ENCODE measurements around the gene TTLL7. TPM values are rescaled to one million over a fixed set of nuclear protein-coding genes. Genes with fewer than 3 reads are reported as not detected.

The TTLL7 gene
- total and polyA plus RNA-seq, 7 donors = 0.92 to 34.9 (median 15.5) TPM

DNA sequence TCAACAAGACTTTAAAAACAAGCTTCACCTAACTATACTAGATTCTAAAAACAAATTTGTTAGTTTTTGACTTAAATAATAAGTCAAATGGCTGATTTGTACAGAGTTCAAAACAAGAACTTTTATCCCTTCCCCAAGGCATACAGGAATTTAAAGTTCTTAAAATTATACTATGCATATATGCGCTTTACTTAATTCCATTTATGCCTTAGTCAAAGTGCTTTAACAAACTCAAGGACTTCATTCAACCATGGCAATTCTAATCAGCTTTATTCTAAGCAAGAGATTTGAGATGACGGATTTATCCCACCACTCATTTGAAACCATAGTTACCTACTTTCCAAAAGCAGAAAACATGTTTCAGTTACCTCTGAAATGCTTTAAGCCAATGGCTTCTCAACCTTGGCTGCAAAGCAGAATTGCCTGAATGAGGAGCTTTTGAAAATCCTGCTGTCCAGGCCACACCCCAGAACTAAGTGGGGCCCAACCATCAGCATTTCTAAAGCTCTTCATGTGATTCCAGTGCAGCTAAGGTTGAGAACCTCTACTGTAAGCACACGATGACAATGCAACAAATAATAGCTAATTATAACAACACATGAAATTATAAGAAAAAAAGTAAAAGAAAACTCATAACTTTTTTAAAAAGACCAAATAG lies 44.6 kb downstream of the TTLL7 start:
- DNase-seq = no peak
- intact Hi-C loops (cut with DNase I) = no loop called here
- Histone ChIP-seq H3K9me3 (no peaks in the 10 kb centered on the region), H3K36me3 (no peaks in the 10 kb centered on the region), H3K4me3 (no peak overlapping the region), H3K4me1 (no peaks in the 10 kb centered on the region), H3K27me3 (no peaks in the 10 kb centered on the region), H3K27ac (no peak overlapping the region)
- WGBS, 2 donors = 94 to 96% methylated on average over 3 of the region's 3 CpGs
- TF ChIP-seq EP300 (IDR thresholded peaks at IDR 0.05) (no peak), CTCF (IDR thresholded peaks at IDR 0.05) (no peak), POLR2AphosphoS5 (IDR thresholded peaks at IDR 0.05) (no peak), POLR2A (IDR thresholded peaks at IDR 0.05) (no peak)

- no peak overlapping the region for H3K4me3 ChIP-seq
- intact Hi-C loops (cut with DNase I) = no loop called here
- H3K36me3 ChIP-seq = no peaks in the 10 kb centered on the region
- H3K4me1 ChIP-seq = no peaks in the 10 kb centered on the region
- WGBS, 2 donors = 16 to 58% methylated on average over 7 of the region's 7 CpGs
- H3K9me3 ChIP-seq = no peaks in the 10 kb centered on the region
- H3K27me3 ChIP-seq = no peaks in the 10 kb centered on the region
- TF ChIP-seq POLR2AphosphoS5 (IDR thresholded peaks at IDR 0.05) (no peak), EP300 (IDR thresholded peaks at IDR 0.05) (no peak), CTCF (IDR thresholded peaks at IDR 0.05) (no peak), POLR2A (IDR thresholded peaks at IDR 0.05) (no peak)
- peak overlapping the region in 1 of 4 donors; percentile 7 for H3K27ac ChIP-seq
- DNase-seq = no peak
Observed at GRCh38 chr1:83950106-83950661, 48.7 kb downstream of the TTLL7 start.

DNA sequence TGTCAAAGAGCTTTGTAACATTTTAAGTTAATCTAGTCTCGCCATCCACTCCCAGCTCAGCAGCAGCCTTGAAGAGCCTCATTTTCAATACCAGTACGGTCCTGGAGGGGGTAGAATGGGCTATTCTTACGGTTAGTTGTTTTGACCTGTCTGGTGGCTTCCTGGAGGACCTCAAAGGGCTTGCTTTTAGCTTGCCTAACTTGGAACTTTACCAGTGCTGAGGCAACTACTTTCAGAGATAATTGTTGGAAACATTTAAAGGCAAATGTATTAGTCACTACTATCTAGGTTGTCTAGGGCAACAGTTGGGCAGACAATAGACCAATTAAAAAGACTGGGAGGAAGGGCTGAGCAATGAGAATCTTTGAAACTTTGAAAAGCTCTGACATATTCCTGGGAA lies 56.0 kb downstream of the TTLL7 start:
- Histone ChIP-seq H3K4me1 (no peaks in the 10 kb centered on the region), H3K9me3 (no peaks in the 10 kb centered on the region), H3K27me3 (no peaks in the 10 kb centered on the region), H3K4me3 (no peak overlapping the region), H3K27ac (no peak overlapping the region), H3K36me3 (peaks cover 0 to 9% (median 0%) of the 10 kb centered on the region in 4 donors)
- no peak for DNase-seq
- 89 to 94% methylated on average over 3 of the region's 3 CpGs for WGBS, 2 donors
- intact Hi-C loops (cut with DNase I) = no loop called here
- no peak for TF ChIP-seq EP300 (IDR thresholded peaks at IDR 0.05)
- TF ChIP-seq CTCF (IDR thresholded peaks at IDR 0.05) = no peak
- no peak for TF ChIP-seq POLR2A (IDR thresholded peaks at IDR 0.05)
- TF ChIP-seq POLR2AphosphoS5 (IDR thresholded peaks at IDR 0.05) = no peak

DNA sequence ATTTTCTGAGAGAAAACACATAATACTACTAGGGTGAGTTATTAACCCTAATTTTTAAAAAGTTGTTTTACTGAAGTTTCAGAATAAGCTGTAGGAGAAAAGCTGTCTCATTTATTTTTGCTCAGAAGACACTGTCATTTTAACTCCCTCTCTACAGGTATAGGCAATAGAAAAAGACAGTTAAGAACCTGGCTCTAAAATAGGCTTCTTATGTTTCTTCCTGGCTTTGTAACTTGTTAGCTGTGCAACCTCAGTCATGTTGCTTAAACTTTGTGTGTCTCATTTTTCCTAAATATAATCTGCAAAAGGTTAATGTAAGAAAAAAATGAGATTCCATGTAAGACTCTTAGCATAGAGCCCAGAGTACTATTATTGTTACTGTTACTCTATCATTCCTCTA lies 64.4 kb downstream of the TTLL7 start:
- DNase-seq = no peak
- TF ChIP-seq CTCF (IDR thresholded peaks at IDR 0.05) (no peak), POLR2AphosphoS5 (IDR thresholded peaks at IDR 0.05) (no peak), EP300 (IDR thresholded peaks at IDR 0.05) (no peak), POLR2A (IDR thresholded peaks at IDR 0.05) (no peak)
- no peaks in the 10 kb centered on the region for H3K27me3 ChIP-seq
- no peaks in the 10 kb centered on the region for H3K4me1 ChIP-seq
- intact Hi-C loops (cut with DNase I) = loop anchor here (5.0 to 10.0 kb wide), 2 partner anchors 670 to 838 kb away; no protein-coding TSS in a partner anchor
- no peak overlapping the region for H3K4me3 ChIP-seq
- H3K27ac ChIP-seq = no peak overlapping the region
- peaks cover 0 to 7% (median 0%) of the 10 kb centered on the region in 4 donors for H3K36me3 ChIP-seq
- H3K9me3 ChIP-seq = no peaks in the 10 kb centered on the region

Data from sigmoid colon (tissue), 7 donors.